HepG2 (cell line): ENCODE measurements around the gene SMYD5. TPM values are rescaled to one million over a fixed set of nuclear protein-coding genes. Genes with fewer than 3 reads are reported as not detected.

Experiments used
- ARNT2 ChIP-seq: sonication (generic); formaldehyde crosslinking; IDR thresholded peaks from 2 replicates; pipeline ENCODE4 v1.8.0; 2022; ENCODE audit warnings: mild to moderate bottlenecking, low read depth, missing genetic modification reagents, moderate library complexity
- BRD4 ChIP-seq: sonication (generic); formaldehyde crosslinking; IDR thresholded peaks from 2 replicates; pipeline ENCODE4 v1.4.0; 2020; ENCODE audit warnings: missing genetic modification reagents
- CENPT ChIP-seq: sonication (generic); formaldehyde crosslinking; IDR thresholded peaks from 2 replicates; pipeline ENCODE4 v1.8.0; 2022; ENCODE audit warnings: low read depth, mild to moderate bottlenecking, moderate library complexity, missing genetic modification reagents
- CREB1 ChIP-seq, 2 experiments: fragments of 450-650 bp in 1 of 2; IDR thresholded peaks; 2 replicates each; pipeline ENCODE4 v1.6.1; 2016 to 2017; ENCODE audit warnings: control low read depth in 1 of 2, mild to moderate bottlenecking in 1 of 2, missing compliant biosample characterization in 1 of 2, missing genetic modification characterization in 1 of 2
- EHMT2 ChIP-seq: fragments of 200-600 bp; sonication (generic); IDR thresholded peaks from 2 replicates; pipeline ENCODE4 v1.7.0; 2017; ENCODE audit warnings: antibody characterized with exemption, low read depth, low read length, borderline replicate concordance
- FOXP4 ChIP-seq: sonication (generic); formaldehyde crosslinking; IDR thresholded peaks from 2 replicates; pipeline ENCODE4 v1.4.0; 2020; ENCODE audit warnings: missing genetic modification reagents
- JUN ChIP-seq: sonication (generic); formaldehyde crosslinking; IDR thresholded peaks from 2 replicates; pipeline ENCODE4 v1.4.0; 2020; ENCODE audit warnings: mild to moderate bottlenecking, missing genetic modification reagents
- MAFK ChIP-seq, 2 experiments: IDR thresholded peaks in 1 of 2; conservative IDR thresholded peaks in 1 of 2; 2 replicates each; pipeline ENCODE4 v1.6.1; 2011; ENCODE audit warnings: improper control_type of control experiment in 2 of 2, low read length in 2 of 2
- NCOR1 ChIP-seq: fragments of 200-600 bp; sonication (generic); IDR thresholded peaks from 2 replicates; pipeline ENCODE4 v1.7.0; 2017; ENCODE audit warnings: antibody characterized with exemption, low read length, borderline replicate concordance
- NONO ChIP-seq, 2 experiments: fragments of 450-650 bp in 1 of 2; sonication (generic) in 1 of 2; formaldehyde crosslinking in 1 of 2; IDR thresholded peaks in 1 of 2; conservative IDR thresholded peaks in 1 of 2; 2 replicates each; pipeline versions ENCODE4 v1.6.1 to v1.8.0; 2017 to 2022; ENCODE audit warnings: mild to moderate bottlenecking in 1 of 2, missing genetic modification reagents in 1 of 2, moderate library complexity in 1 of 2
- RFXANK ChIP-seq: IDR thresholded peaks from 2 replicates; pipeline ENCODE4 v1.6.1; 2016
- SIN3A ChIP-seq: IDR thresholded peaks from 2 replicates; pipeline ENCODE4 v1.6.1; 2011; ENCODE audit warnings: low read depth, mild to moderate bottlenecking, control low read depth, low read length, borderline replicate concordance
- ZFAT ChIP-seq: sonication (generic); formaldehyde crosslinking; conservative IDR thresholded peaks from 2 replicates; pipeline ENCODE4 v1.8.1; 2023; ENCODE audit warnings: missing genetic modification reagents, inconsistent platforms
- ZNF160 ChIP-seq: sonication (generic); formaldehyde crosslinking; IDR thresholded peaks from 2 replicates; pipeline ENCODE4 v1.8.0; 2022; ENCODE audit warnings: mild to moderate bottlenecking, inconsistent platforms, missing genetic modification reagents
- ZNF253 ChIP-seq: sonication (generic); formaldehyde crosslinking; IDR thresholded peaks from 2 replicates; pipeline ENCODE4 v1.8.0; 2022; ENCODE audit warnings: mild to moderate bottlenecking, missing genetic modification reagents, borderline replicate concordance
- ZNF282 ChIP-seq: fragments of 450-650 bp; IDR thresholded peaks from 2 replicates; pipeline ENCODE4 v1.6.1; 2018; ENCODE audit not compliant: partially characterized antibody
- ZNF382 ChIP-seq: sonication (generic); formaldehyde crosslinking; IDR thresholded peaks from 2 replicates; pipeline ENCODE4 v1.5.0; 2020; ENCODE audit warnings: missing genetic modification reagents, mild to moderate bottlenecking, borderline replicate concordance
- ZNF792 ChIP-seq: IDR thresholded peaks from 2 replicates; pipeline ENCODE4 v1.6.1; 2016
- polyA plus RNA-seq, 8 experiments: library from polyadenylated mRNA; depleted of rRNA in 3 of 8; stranded (reverse) in 7 of 8; unstranded in 1 of 8; fragments of >200 nt; fragmentation: Illumina TruSeq in 4 of 8; extraction: Trizol in 4 of 8; gene quantifications; 2 replicates each; pipeline versions ENCODE4 v1.2.1 to v1.2.3, GENCODE V29; 2011 to 2016; ENCODE audit warnings: low read depth in 4 of 8, missing spikeins in 1 of 8, mixed read lengths in 1 of 8; ENCODE audit not compliant: insufficient read depth in 1 of 8
- total RNA-seq, 5 experiments: library from RNA; depleted of rRNA; stranded (reverse); fragments of >200 nt; fragmentation: Illumina TruSeq; extraction: Trizol; gene quantifications; 2 replicates each; pipeline ENCODE4 v1.2.3, GENCODE V29; 2016; ENCODE audit warnings: low read depth in 1 of 5
- TF ChIP-seq, protein P1 (sequence below): IDR thresholded peaks from 2 replicates; pipeline ENCODE4 v1.6.1; 2016; ENCODE audit warnings: mild to moderate bottlenecking
- TF ChIP-seq, protein P2 (sequence below): sonication (generic); formaldehyde crosslinking; IDR thresholded peaks from 2 replicates; pipeline ENCODE4 v1.4.0; 2020; ENCODE audit warnings: mild to moderate bottlenecking, missing genetic modification reagents
- TF ChIP-seq, protein P3 (sequence below): sonication (generic); formaldehyde crosslinking; IDR thresholded peaks from 2 replicates; pipeline ENCODE4 v1.4.0; 2020; ENCODE audit warnings: mild to moderate bottlenecking, missing genetic modification reagents

Gene SMYD5
- total and polyA plus RNA-seq, 2 of the 13 experiments (the other 11 are each of a cell fraction or from before 2014, with no cell fraction given), result 55.8 to 70.4 TPM

- no peak for TF ChIP-seq ZNF160 (CRISPR knock-in tag)
- no peak for TF ChIP-seq RFXANK (CRISPR knock-in tag)
- TF ChIP-seq ZNF253, result no peak; the same call in 1 of the 2 replicates
- TF ChIP-seq EHMT2, result no peak
- TF ChIP-seq, protein P1, sequence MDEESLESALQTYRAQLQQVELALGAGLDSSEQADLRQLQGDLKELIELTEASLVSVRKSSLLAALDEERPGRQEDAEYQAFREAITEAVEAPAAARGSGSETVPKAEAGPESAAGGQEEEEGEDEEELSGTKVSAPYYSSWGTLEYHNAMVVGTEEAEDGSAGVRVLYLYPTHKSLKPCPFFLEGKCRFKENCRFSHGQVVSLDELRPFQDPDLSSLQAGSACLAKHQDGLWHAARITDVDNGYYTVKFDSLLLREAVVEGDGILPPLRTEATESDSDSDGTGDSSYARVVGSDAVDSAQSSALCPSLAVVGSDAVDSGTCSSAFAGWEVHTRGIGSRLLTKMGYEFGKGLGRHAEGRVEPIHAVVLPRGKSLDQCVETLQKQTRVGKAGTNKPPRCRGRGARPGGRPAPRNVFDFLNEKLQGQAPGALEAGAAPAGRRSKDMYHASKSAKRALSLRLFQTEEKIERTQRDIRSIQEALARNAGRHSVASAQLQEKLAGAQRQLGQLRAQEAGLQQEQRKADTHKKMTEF (CRISPR knock-in tag), result peak; percentile 57
- TF ChIP-seq ZNF282, result no peak
- no peak for TF ChIP-seq NONO (IDR thresholded peaks at IDR 0.05)
- peak; percentile 76 for TF ChIP-seq NONO (CRISPR knock-in tag; conservative IDR thresholded peaks at IDR 0.05)
- TF ChIP-seq CREB1 (IDR thresholded peaks at IDR 0.05), result 0 out of 2 replicates have a peak, but pooled peaks have one; percentile 16
- no peak for TF ChIP-seq CREB1 (CRISPR knock-in tag; IDR thresholded peaks at IDR 0.05)
- TF ChIP-seq ZFAT, result no peak; the same call in 1 of the 2 replicates
- TF ChIP-seq NCOR1, result peak; percentile 97
- no peak for TF ChIP-seq ZNF792
- TF ChIP-seq, protein P2, sequence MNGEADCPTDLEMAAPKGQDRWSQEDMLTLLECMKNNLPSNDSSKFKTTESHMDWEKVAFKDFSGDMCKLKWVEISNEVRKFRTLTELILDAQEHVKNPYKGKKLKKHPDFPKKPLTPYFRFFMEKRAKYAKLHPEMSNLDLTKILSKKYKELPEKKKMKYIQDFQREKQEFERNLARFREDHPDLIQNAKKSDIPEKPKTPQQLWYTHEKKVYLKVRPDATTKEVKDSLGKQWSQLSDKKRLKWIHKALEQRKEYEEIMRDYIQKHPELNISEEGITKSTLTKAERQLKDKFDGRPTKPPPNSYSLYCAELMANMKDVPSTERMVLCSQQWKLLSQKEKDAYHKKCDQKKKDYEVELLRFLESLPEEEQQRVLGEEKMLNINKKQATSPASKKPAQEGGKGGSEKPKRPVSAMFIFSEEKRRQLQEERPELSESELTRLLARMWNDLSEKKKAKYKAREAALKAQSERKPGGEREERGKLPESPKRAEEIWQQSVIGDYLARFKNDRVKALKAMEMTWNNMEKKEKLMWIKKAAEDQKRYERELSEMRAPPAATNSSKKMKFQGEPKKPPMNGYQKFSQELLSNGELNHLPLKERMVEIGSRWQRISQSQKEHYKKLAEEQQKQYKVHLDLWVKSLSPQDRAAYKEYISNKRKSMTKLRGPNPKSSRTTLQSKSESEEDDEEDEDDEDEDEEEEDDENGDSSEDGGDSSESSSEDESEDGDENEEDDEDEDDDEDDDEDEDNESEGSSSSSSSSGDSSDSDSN (CRISPR knock-in tag), result peak; percentile 75; the same call in 1 of the 2 replicates
- TF ChIP-seq FOXP4 (CRISPR knock-in tag), result peak; percentile 55
- no peak for TF ChIP-seq MAFK (conservative IDR thresholded peaks at IDR 0.05 in 1 of 2, IDR thresholded peaks at IDR 0.05 in 1 of 2; ENCODE audit: low read length in 2 of 2)
- peak; percentile 92 for TF ChIP-seq BRD4 (CRISPR knock-in tag)
- TF ChIP-seq, protein P3, sequence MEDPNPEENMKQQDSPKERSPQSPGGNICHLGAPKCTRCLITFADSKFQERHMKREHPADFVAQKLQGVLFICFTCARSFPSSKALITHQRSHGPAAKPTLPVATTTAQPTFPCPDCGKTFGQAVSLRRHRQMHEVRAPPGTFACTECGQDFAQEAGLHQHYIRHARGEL (CRISPR knock-in tag), result no peak
- peak; percentile 95; the same call in 1 of the 2 replicates for TF ChIP-seq SIN3A
- TF ChIP-seq CENPT (CRISPR knock-in tag), result no peak
- TF ChIP-seq ZNF382 (CRISPR knock-in tag), result no peak
- TF ChIP-seq JUN, result no peak; the same call in 1 of the 2 replicates
- TF ChIP-seq ARNT2, result peak; percentile 96
Observed at GRCh38 chr2:73214120-73215035, at the start of gene SMYD5 (continued).
